NCI-H82 treated with DMSO at 0.1 percent for 48 hours (cell line): ENCODE results near the gene CCR7.

Source experiments
- DNase-seq: peaks from one replicate; lab custom pipeline; 2025; ENCODE audit not compliant: unreplicated experiment; lab: John Stamatoyannopoulos, UW

CCR7 gene

GRCh38 chr17:40519089-40519775 lies 46.0 kb downstream of the CCR7 start:
- no peak for DNase-seq

DNA sequence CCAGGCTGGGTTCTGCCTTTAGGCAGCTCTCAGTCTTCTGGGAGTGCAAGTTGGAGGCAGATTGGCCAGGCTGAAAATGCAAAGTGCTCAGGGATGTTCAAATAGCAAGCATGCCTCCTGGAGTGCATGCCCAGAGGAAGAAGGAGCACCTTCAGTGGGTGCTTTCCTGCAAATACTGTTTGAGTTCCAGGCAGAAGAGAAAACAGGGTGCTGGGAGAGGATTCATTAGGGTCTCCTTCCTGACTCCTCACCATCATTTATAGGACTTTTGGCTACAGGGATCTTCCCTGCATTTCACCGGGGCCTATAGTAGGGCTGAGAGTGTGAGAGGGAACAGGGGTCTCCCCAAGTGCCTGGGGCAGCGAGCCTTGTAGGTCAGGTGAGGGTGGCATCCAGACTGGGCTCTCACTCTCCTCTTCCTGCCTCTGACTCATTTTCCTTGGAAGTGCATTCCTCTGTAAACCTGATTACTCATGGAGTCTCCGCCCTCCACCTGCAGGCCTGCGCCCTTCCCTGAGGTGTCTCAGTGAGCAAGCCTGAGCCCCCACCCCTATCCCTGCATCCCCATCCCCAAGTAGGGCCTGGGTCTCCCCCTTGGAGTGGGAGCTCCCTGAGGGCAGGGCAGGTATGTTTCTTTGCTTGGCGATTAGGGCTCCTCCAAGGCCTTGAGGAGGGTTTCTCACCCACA lies 46.7 kb downstream of the CCR7 start:
- DNase-seq = no peak

DNA sequence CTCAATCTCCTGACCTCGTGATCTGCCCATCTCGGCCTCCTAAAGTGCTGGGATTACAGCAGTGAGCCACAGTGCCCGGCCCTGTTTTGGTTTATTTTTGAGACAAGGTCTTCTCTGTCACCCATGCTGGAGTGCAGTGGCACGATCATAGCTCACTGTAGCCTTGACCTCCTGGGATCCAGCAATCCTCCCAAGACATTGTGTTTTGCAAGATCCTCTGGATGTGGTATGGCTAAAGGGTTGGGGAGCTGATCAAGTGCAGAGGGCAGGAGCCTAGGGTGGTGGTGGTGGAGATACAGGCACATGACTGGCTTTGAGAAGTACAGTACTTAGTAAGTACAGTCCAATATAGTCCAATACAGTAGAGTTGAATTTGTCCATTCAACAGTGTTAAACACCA lies 47.3 kb downstream of the CCR7 start:
- no peak for DNase-seq

DNA sequence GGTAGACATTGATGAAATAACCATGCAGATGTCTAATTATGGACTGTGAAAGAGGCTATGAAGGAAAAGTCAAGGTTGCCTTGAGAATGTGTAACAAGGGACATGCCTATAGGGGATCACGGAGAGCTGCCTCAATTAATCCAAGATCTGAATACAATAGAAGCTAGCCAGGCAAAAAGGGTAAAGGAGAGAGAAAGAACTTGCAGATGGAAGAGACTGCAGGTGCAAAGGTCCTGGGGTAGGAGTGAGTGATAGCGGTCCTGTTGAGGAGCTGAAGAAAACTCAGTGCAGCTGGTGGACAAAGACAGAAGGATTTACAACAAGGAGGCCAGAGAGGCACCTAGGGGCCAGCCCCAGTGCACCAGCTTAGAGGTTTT lies 48.0 kb downstream of the CCR7 start:
- no peak for DNase-seq

DNA sequence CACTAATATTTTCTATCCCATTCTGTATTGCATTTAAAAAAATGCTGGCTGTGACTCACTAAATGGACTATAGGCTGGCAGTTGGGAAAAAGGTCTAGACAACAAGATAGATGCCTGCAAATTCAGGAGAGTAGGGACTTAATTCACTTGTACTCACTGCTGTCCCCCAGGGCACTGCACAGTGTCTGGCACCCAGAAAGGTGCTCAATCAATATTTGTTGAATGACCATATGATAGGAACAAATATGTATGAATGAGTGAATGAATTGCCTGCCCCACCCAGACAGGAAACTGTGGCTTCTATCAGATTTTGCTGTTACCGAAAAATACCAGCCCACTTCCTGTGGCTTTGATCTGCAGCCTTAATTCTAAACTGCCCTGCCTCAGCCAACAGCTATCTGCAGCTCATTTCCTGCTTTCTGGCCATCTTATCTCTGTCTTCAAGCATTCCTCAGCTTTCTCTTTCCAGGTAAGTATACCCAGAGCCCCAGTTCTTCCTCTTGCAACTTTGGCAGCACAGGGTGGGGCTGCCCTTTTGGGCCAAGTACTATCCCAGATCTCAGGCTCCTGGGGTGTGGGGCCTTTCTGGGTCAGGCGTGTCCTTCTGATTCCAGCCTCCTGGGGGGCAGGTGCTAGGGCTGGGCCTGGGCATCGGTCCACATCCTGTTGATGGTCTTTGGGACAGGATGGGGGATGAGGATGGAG lies 48.5 kb downstream of the CCR7 start:
- no peak for DNase-seq

- DNase-seq = no peak
Measured at GRCh38 chr17:40515491-40516041, 49.7 kb downstream of the CCR7 start.

DNA sequence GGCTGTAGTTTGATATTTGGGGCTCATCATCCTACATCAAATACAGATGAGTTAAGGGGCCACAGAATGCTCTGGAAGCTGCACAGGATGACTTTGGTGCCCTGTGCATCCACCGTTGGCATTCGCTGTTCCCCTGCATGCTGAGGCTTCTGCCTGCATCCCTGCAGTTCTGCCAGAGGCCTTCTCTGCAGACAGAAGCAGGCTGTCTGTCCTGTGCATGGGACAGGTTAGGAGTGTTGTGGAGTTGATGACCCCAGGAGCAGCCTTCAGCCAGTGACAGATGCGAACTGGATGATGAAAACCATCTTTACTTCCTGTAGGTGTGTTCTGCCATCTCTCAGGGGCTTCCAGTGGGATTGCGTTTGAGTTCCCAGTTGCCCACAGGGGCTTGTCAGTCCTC lies 50.3 kb downstream of the CCR7 start:
- no peak for DNase-seq

DNA sequence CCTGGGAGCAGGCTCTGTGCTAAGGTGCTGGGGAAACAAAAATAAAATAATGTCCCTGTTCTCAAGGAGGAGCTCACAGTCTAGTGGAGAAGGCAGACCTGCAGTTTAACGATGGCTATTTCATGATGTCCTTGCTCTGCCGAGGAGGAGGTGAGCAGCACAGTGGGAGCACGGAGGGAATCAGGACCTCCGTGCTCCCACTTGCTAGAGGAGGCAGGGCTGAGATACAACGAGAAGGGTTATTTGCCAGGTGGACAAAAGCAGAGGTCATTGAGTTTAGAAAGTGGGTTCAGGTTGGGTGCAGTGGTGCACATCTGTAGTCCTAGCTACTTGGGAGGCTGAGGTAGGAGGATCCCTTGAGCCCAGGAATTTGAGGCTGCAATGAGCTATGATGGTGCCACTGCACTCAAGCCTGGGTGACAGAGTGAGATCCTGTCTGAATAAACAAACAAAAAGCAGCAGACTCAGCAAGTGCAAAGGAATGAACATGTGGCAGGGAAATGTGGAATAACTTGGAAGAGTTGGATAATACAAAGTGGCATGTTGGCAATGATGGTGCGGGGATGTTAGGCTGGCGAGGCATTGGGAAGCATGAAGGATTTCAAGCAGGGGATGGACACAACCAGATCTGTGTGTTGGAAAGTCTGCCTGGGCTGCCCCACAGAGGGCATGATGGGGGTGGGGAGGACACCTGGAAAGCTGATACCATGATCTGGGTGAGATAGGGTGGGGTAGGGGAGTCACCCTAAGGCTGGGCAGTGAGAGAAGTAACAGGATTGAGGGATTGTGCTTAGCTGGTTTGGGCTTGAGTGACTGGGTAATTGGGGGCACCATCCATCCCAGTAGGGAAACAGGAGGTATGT lies 51.0 kb downstream of the CCR7 start:
- no peak for DNase-seq

- no peak for DNase-seq
Measured at GRCh38 chr17:40511667-40512220, 53.5 kb downstream of the CCR7 start.

- DNase-seq = no peak
Measured at GRCh38 chr17:40511136-40511535, 54.1 kb downstream of the CCR7 start.

GRCh38 chr17:40510328-40510648 lies 55.0 kb downstream of the CCR7 start:
- no peak for DNase-seq

DNA sequence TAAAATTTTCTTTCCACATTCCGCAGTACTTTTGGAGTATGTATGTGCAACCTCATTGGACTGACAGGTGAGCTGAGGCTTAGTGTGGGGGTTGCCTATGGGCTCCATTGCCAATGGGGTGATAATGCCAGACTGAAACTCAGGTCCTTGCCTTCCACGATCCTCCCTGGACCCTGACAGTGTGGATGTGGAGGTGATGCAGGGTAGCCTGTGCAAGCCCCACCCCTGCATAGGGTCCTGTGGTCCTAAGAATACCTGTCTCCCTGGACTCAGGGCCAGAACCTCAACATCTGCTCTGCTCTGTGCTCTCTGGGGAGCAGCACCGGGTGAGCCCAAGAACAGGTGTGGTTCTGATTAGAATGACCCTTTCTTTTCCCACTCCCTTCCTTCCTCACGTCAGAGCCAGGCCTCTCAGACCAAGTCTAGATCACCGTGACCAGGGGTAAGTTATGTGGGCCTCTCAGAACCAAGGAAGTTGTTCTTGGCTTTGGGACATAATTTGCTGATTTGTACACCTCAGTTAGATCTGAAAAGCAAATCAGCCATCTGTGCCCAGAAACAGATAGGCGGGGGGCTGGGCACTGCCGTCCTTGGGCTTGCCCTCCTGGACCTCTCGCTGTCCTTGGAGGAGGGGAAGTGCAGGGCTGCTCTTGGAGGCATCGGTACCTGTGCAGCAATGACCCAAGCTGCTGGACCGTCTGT lies 55.5 kb downstream of the CCR7 start:
- DNase-seq = no peak

- DNase-seq = no peak
Measured at GRCh38 chr17:40506786-40507185, 58.5 kb downstream of the CCR7 start.
